Vagina (tissue), 2 donors: ENCODE measurements around the gene MATCAP1. TPM values are rescaled to one million over a fixed set of nuclear protein-coding genes. Genes with fewer than 3 reads are reported as not detected.

Experiments
- DNase-seq, 2 donors: peaks; one replicate each; pipeline ENCODE4 v3.0.0-alpha.2; 2017; ENCODE audit errors: extremely low spot score in 2 of 2
- H3K27ac ChIP-seq: fragments of 200-600 bp; sonication (generic); one replicate; pipeline ENCODE4 v1.5.1; 2019
- H3K27me3 ChIP-seq: fragments of 200-600 bp; sonication (generic); one replicate; pipeline ENCODE4 v1.5.1; 2019
- H3K36me3 ChIP-seq, 2 donors: fragments of 200-600 bp; sonication (generic); one replicate each; pipeline ENCODE4 v1.5.1; 2017 to 2019
- H3K4me1 ChIP-seq: fragments of 200-600 bp; sonication (generic); one replicate; pipeline ENCODE4 v1.5.1; 2019
- H3K4me3 ChIP-seq, 2 donors: fragments of 200-600 bp; sonication (generic); 1 replicate in 1 of 2; 2 replicates in 1 of 2; pipeline ENCODE4 v1.5.1; 2016 to 2019
- H3K9me3 ChIP-seq: fragments of 200-600 bp; sonication (generic); one replicate; pipeline ENCODE4 v1.5.1; 2019
- CTCF ChIP-seq, 3 experiments: fragments of 450-650 bp in 2 of 3; fragments of 200-600 bp in 1 of 3; sonication (generic) in 1 of 3; IDR thresholded peaks; one replicate each; pipeline ENCODE4 v1.5.1; 2017 to 2019; ENCODE audit warnings: antibody characterized with exemption in 3 of 3, mild to moderate bottlenecking in 2 of 3, moderate library complexity in 2 of 3
- POLR2A ChIP-seq, 2 donors: fragments of 450-650 bp; IDR thresholded peaks; one replicate each; pipeline ENCODE4 v1.6.1; 2017; ENCODE audit warnings: antibody characterized with exemption in 2 of 2, mild to moderate bottlenecking in 2 of 2, moderate library complexity in 2 of 2
- POLR2AphosphoS5 ChIP-seq, 2 donors: sonication (generic); formaldehyde crosslinking; IDR thresholded peaks; one replicate each; pipeline ENCODE4 v1.9.0; 2017; ENCODE audit warnings: antibody characterized with exemption in 2 of 2, mild to moderate bottlenecking in 2 of 2, low read depth in 1 of 2; ENCODE audit not compliant: insufficient read depth in 1 of 2
- intact Hi-C: fragments of 100-400 bp; cut with DNase I; formaldehyde crosslinking; loops from one replicate; pipeline ENCODE4 v1.15.1; 2023
- total RNA-seq: library from RNA; depleted of rRNA; stranded (reverse); fragments of >200 nt; gene quantifications from one replicate; pipeline ENCODE4 v1.2.3, GENCODE V29; 2016

The MATCAP1 gene
- total RNA-seq, 1 donor from 2014 or later = 17.4 TPM

GRCh38 chr16:67199808-67200198 is 16.0 kb upstream of the MATCAP1 start:
- no peaks in the 10 kb centered on the region for H3K27me3 ChIP-seq
- DNase-seq = no peak
- H3K36me3 ChIP-seq = peaks cover 7 to 53% of the 10 kb centered on the region in 2 donors
- TF ChIP-seq POLR2A (IDR thresholded peaks at IDR 0.05) = no peak
- TF ChIP-seq CTCF (IDR thresholded peaks at IDR 0.05) = no peak
- TF ChIP-seq POLR2AphosphoS5 (IDR thresholded peaks at IDR 0.05; ENCODE audit: insufficient read depth in 1 of 2, low read depth in 1 of 2) = no peak
- H3K27ac ChIP-seq = no peak overlapping the region
- H3K4me1 ChIP-seq = peaks cover 13% of the 10 kb centered on the region
- H3K4me3 ChIP-seq = peak overlapping the region; percentile 32 to 46
- intact Hi-C loops = loop anchor here (5.0 kb wide), 1 partner anchor 883 kb away; no protein-coding TSS in a partner anchor
- H3K9me3 ChIP-seq = no peaks in the 10 kb centered on the region

- Histone ChIP-seq H3K27ac (peak within 1 kb of the TSS; percentile 38), H3K9me3 (no peaks in the 10 kb centered on the region), H3K4me3 (peak within 1 kb of the TSS; percentile 32 to 46), H3K4me1 (peaks cover 15% of the 10 kb centered on the region), H3K27me3 (no peaks in the 10 kb centered on the region), H3K36me3 (peaks cover 7 to 59% of the 10 kb centered on the region in 2 donors)
- DNase-seq = no peak
- intact Hi-C loops = loop anchor here (5.0 kb wide), 1 partner anchor 882 kb away; no protein-coding TSS in a partner anchor
- no peak for TF ChIP-seq POLR2A (IDR thresholded peaks at IDR 0.05)
- TF ChIP-seq POLR2AphosphoS5 (IDR thresholded peaks at IDR 0.05; ENCODE audit: insufficient read depth in 1 of 2, low read depth in 1 of 2) = peak in 1 of 2 donors; percentile 36
- peak in 1 of 3 experiments; percentile 12 for TF ChIP-seq CTCF (IDR thresholded peaks at IDR 0.05)
Observed at GRCh38 chr16:67199011-67199807, 15.4 kb upstream of the MATCAP1 start, which contains the start of gene ELMO3. Gene ELMO3 (plus strand): TSS chr16:67199131. CDS start chr16:67199327, 196 bp downstream.

GRCh38 chr16:67198238-67198734 is 14.5 kb upstream of the MATCAP1 start:
- TF ChIP-seq POLR2AphosphoS5 (IDR thresholded peaks at IDR 0.05; ENCODE audit: insufficient read depth in 1 of 2, low read depth in 1 of 2) (no peak), CTCF (IDR thresholded peaks at IDR 0.05) (peak in 2 of 3 experiments; percentile 22 to 30)
- Histone ChIP-seq H3K9me3 (no peaks in the 10 kb centered on the region), H3K36me3 (peaks cover 7 to 61% of the 10 kb centered on the region in 2 donors), H3K4me1 (peaks cover 24% of the 10 kb centered on the region), H3K27ac (peak overlapping the region; percentile 38), H3K4me3 (no peak overlapping the region), H3K27me3 (no peaks in the 10 kb centered on the region)
- DNase-seq = no peak
- intact Hi-C loops = loop anchor here (5.0 kb wide), 1 partner anchor 881 kb away; no protein-coding TSS in a partner anchor

- Histone ChIP-seq H3K27me3 (no peaks in the 10 kb centered on the region), H3K36me3 (peaks cover 7 to 60% of the 10 kb centered on the region in 2 donors), H3K4me1 (peaks cover 30% of the 10 kb centered on the region), H3K9me3 (no peaks in the 10 kb centered on the region), H3K27ac (no peak overlapping the region), H3K4me3 (no peak overlapping the region)
- intact Hi-C loops = loop anchor here (5.0 kb wide), 1 partner anchor 880 kb away; no protein-coding TSS in a partner anchor
- DNase-seq = no peak
- no peak for TF ChIP-seq POLR2AphosphoS5 (IDR thresholded peaks at IDR 0.05; ENCODE audit: insufficient read depth in 1 of 2, low read depth in 1 of 2)
- TF ChIP-seq CTCF (IDR thresholded peaks at IDR 0.05) = no peak
Observed at GRCh38 chr16:67197704-67198103, 13.9 kb upstream of the MATCAP1 start.
